H1 (cell line): Measurements from ENCODE around the gene DEPP1. TPM values are rescaled to one million over a fixed set of nuclear protein-coding genes. Genes with fewer than 3 reads are reported as not detected.

Experiments used
- CTCF ChIA-PET: fragments of 300-600 bp; sonication (Branson Sonifier 250); formaldehyde crosslinking; loops from one replicate; lab custom pipeline; 2021; ENCODE audit not compliant: partially characterized antibody; lab: Charles Lee
- POLR2A ChIA-PET: fragments of 300-600 bp; sonication (Branson Sonifier 250); formaldehyde crosslinking; loops from one replicate; lab custom pipeline; 2021; ENCODE audit warnings: inconsistent platforms; ENCODE audit not compliant: partially characterized antibody; lab: Charles Lee
- DNase-seq, 2 experiments: peaks; one replicate each; pipeline versions ENCODE4 v3.0.0 to v3.0.0-alpha.2; 2010 to 2022; ENCODE audit warnings: low spot score in 2 of 2, low read depth in 1 of 2, mixed read lengths in 1 of 2
- FAIRE-seq: peaks from 2 replicates; lab custom pipeline; 2011; peaks lifted over from hg19 to GRCh38; lab: Jason Lieb, UNC
- H2AFZ ChIP-seq: 2 replicates; pipeline ENCODE4 v1.8.1; 2012; ENCODE audit warnings: low read length, inconsistent platforms
- H2AK5ac ChIP-seq: 2 replicates; pipeline ENCODE4 v1.6.1; 2013; ENCODE audit warnings: low read depth, low read length
- H2BK120ac ChIP-seq: replicated peaks from 2 replicates; pipeline ENCODE3; 2013; ENCODE audit warnings: low read depth, low read length, inconsistent platforms
- H2BK12ac ChIP-seq: 2 replicates; pipeline ENCODE4 v1.6.1; 2013; ENCODE audit warnings: low read depth, low read length
- H2BK15ac ChIP-seq: 2 replicates; pipeline ENCODE4 v1.6.1; 2013; ENCODE audit warnings: low read length
- H2BK20ac ChIP-seq: 2 replicates; pipeline ENCODE4 v1.6.1; 2013; ENCODE audit warnings: low read length
- H2BK5ac ChIP-seq: 2 replicates; pipeline ENCODE4 v1.6.1; 2013; ENCODE audit warnings: low read depth, low read length
- H3K14ac ChIP-seq: 2 replicates; pipeline ENCODE4 v1.6.1; 2013; ENCODE audit warnings: inconsistent platforms; ENCODE audit not compliant: insufficient read length
- H3K18ac ChIP-seq: 2 replicates; pipeline ENCODE4 v1.6.1; 2013; ENCODE audit warnings: low read length; ENCODE audit errors: extremely low read depth
- H3K23ac ChIP-seq: 2 replicates; pipeline ENCODE4 v1.6.1; 2013; ENCODE audit warnings: inconsistent platforms; ENCODE audit not compliant: insufficient read length
- H3K23me2 ChIP-seq: 2 replicates; pipeline ENCODE4 v1.6.1; 2013; ENCODE audit warnings: low read depth, low read length
- H3K27ac ChIP-seq: 2 replicates; pipeline ENCODE4 v1.6.1; 2011; ENCODE audit warnings: low read depth, low read length, inconsistent platforms
- H3K27me3 ChIP-seq, 4 experiments: replicated peaks in 1 of 4; 1 replicate in 1 of 4; 2 replicates in 3 of 4; pipeline versions ENCODE4 v1.6.1 to v1.8.1; 2011 to 2013; ENCODE audit warnings: low read length in 3 of 4, mild to moderate bottlenecking in 3 of 4, inconsistent platforms in 2 of 4, mixed read lengths in 2 of 4, moderate library complexity in 1 of 4; ENCODE audit not compliant: control insufficient read depth in 3 of 4, insufficient read depth in 3 of 4; ENCODE audit errors: extremely low read depth in 1 of 4
- H3K36me3 ChIP-seq, 4 experiments: 2 replicates each; pipeline versions ENCODE4 v1.6.1 to v1.8.1; 2011 to 2013; ENCODE audit warnings: mild to moderate bottlenecking in 4 of 4, low read length in 3 of 4, moderate library complexity in 2 of 4, control low read depth in 1 of 4, inconsistent platforms in 1 of 4; ENCODE audit not compliant: insufficient read depth in 4 of 4, control insufficient read depth in 2 of 4
- H3K4ac ChIP-seq: replicated peaks from 2 replicates; pipeline ENCODE3; 2013; ENCODE audit warnings: low read length, low read depth, mixed read lengths, inconsistent platforms; ENCODE audit not compliant: insufficient read length
- H3K4me1 ChIP-seq, 4 experiments: replicated peaks in 1 of 4; 1 replicate in 1 of 4; 2 replicates in 3 of 4; pipeline versions ENCODE4 v1.6.1 to v1.8.1; 2011 to 2013; ENCODE audit warnings: low read length in 3 of 4, inconsistent platforms in 2 of 4, mixed read lengths in 1 of 4; ENCODE audit not compliant: insufficient read depth in 4 of 4, control insufficient read depth in 3 of 4
- H3K4me2 ChIP-seq, 2 experiments: 2 replicates each; pipeline versions ENCODE4 v1.6.1 to v1.8.1; 2011 to 2013; ENCODE audit warnings: low read depth in 2 of 2, low read length in 2 of 2, control low read depth in 1 of 2, inconsistent platforms in 1 of 2, mild to moderate bottlenecking in 1 of 2; ENCODE audit not compliant: insufficient read depth in 1 of 2
- H3K4me3 ChIP-seq, 4 experiments: fragments of 200-600, 300-600 bp in 1 of 4; sonication (generic), shearing (Covaris generic), sonication (Bioruptor Twin) in 1 of 4; 2 replicates each; pipeline versions ENCODE4 v1.5.1 to v1.8.1; 2011 to 2016; ENCODE audit warnings: low read length in 4 of 4, low read depth in 3 of 4, control low read depth in 2 of 4, inconsistent platforms in 2 of 4, mild to moderate bottlenecking in 2 of 4, mixed read lengths in 1 of 4, moderate library complexity in 1 of 4; ENCODE audit not compliant: insufficient read depth in 2 of 4; ENCODE audit errors: extremely low read depth in 1 of 4
- H3K56ac ChIP-seq: replicated peaks from 2 replicates; pipeline ENCODE3; 2013; ENCODE audit warnings: low read depth, mild to moderate bottlenecking, mixed read lengths, low read length, inconsistent platforms; ENCODE audit not compliant: insufficient read length
- H3K79me1 ChIP-seq: 2 replicates; pipeline ENCODE4 v1.6.1; 2013; ENCODE audit warnings: low read depth, low read length, control low read depth
- H3K79me2 ChIP-seq, 2 experiments: 2 replicates each; pipeline versions ENCODE4 v1.6.1 to v1.8.1; 2012 to 2013; ENCODE audit warnings: low read length in 2 of 2, mild to moderate bottlenecking in 2 of 2, inconsistent platforms in 1 of 2; ENCODE audit not compliant: insufficient read depth in 2 of 2, control insufficient read depth in 1 of 2
- H3K9ac ChIP-seq, 4 experiments: replicated peaks in 1 of 4; 1 replicate in 1 of 4; 2 replicates in 3 of 4; pipeline versions ENCODE4 v1.6.1 to v1.8.1; 2011 to 2013; ENCODE audit warnings: low read depth in 3 of 4, low read length in 3 of 4, control low read depth in 2 of 4, mild to moderate bottlenecking in 2 of 4, moderate library complexity in 2 of 4, inconsistent platforms in 1 of 4; ENCODE audit errors: extremely low read depth in 1 of 4
- H3K9me3 ChIP-seq, 2 experiments: 2 replicates each; pipeline versions ENCODE4 v1.6.1 to v1.8.1; 2012 to 2013; ENCODE audit warnings: mild to moderate bottlenecking in 2 of 2, moderate library complexity in 2 of 2, control low read depth in 1 of 2, inconsistent platforms in 1 of 2, low read depth in 1 of 2, low read length in 1 of 2, mixed read lengths in 1 of 2; ENCODE audit not compliant: insufficient read depth in 2 of 2
- H4K20me1 ChIP-seq, 2 experiments: replicated peaks in 1 of 2; 2 replicates each; pipeline versions ENCODE3 to v1.8.1; 2011 to 2013; ENCODE audit warnings: inconsistent platforms in 2 of 2, low read length in 2 of 2, mild to moderate bottlenecking in 1 of 2; ENCODE audit not compliant: insufficient read depth in 2 of 2, control insufficient read depth in 1 of 2
- H4K5ac ChIP-seq: 2 replicates; pipeline ENCODE4 v1.6.1; 2013; ENCODE audit warnings: low read length, low read depth, mixed read lengths, inconsistent platforms; ENCODE audit not compliant: insufficient read length
- H4K8ac ChIP-seq: 2 replicates; pipeline ENCODE4 v1.8.0; 2013; ENCODE audit warnings: mild to moderate bottlenecking, moderate library complexity, low read length, inconsistent platforms; ENCODE audit not compliant: insufficient read depth; ENCODE audit errors: extremely low read depth
- H4K91ac ChIP-seq: replicated peaks from 2 replicates; pipeline ENCODE3; 2013; ENCODE audit warnings: low read length, mixed read lengths, inconsistent platforms; ENCODE audit not compliant: insufficient read length
- EGR1 ChIP-seq: IDR thresholded peaks from 2 replicates; pipeline ENCODE4 v1.6.1; 2011; ENCODE audit warnings: low read depth, low read length, borderline replicate concordance
- EP300 ChIP-seq, 2 experiments: IDR thresholded peaks; 1 replicate in 1 of 2; 2 replicates in 1 of 2; pipeline ENCODE4 v1.6.1; 2011 to 2012; ENCODE audit warnings: low read depth in 2 of 2, low read length in 2 of 2, mild to moderate bottlenecking in 2 of 2, borderline replicate concordance in 1 of 2, inconsistent platforms in 1 of 2, moderate library complexity in 1 of 2
- JUND ChIP-seq: IDR thresholded peaks from 2 replicates; pipeline ENCODE4 v1.6.1; 2011; ENCODE audit warnings: mild to moderate bottlenecking, improper control_type of control experiment, low read length
- MAFK ChIP-seq: IDR thresholded peaks from 2 replicates; pipeline ENCODE4 v1.6.1; 2012; ENCODE audit warnings: low read depth, mild to moderate bottlenecking, improper control_type of control experiment, low read length
- RBBP5 ChIP-seq: IDR thresholded peaks from 2 replicates; pipeline ENCODE4 v1.7.1; 2012; ENCODE audit warnings: low read depth, mild to moderate bottlenecking, inconsistent platforms, low read length, moderate library complexity, borderline replicate concordance
- RNF2 ChIP-seq: fragments of 200-900, 300-1000 bp; sonication (generic); IDR thresholded peaks from 2 replicates; pipeline ENCODE4 v1.7.1; 2016; ENCODE audit warnings: borderline replicate concordance, low read depth, mild to moderate bottlenecking, antibody characterized with exemption, low read length; ENCODE audit not compliant: poor library complexity, severe bottlenecking; ENCODE audit errors: missing control alignments
- SAP30 ChIP-seq: fragments of 300-600 bp; sonication (generic); IDR thresholded peaks from 2 replicates; pipeline ENCODE4 v1.7.1; 2012; ENCODE audit warnings: low read length, moderate library complexity, mild to moderate bottlenecking, inconsistent platforms; ENCODE audit not compliant: insufficient read depth, insufficient replicate concordance
- SP4 ChIP-seq: IDR thresholded peaks from 2 replicates; pipeline ENCODE4 v1.6.1; 2012; ENCODE audit warnings: low read length, inconsistent platforms
- TAF7 ChIP-seq: optimal IDR thresholded peaks from 2 replicates; pipeline ENCODE3; 2011; ENCODE audit warnings: low read depth, mild to moderate bottlenecking, inconsistent platforms, low read length, moderate library complexity, borderline replicate concordance
- ZNF274 ChIP-seq: IDR thresholded peaks from 2 replicates; pipeline ENCODE4 v1.7.0; 2012; ENCODE audit warnings: low read length, borderline replicate concordance; ENCODE audit errors: extremely low read depth
- WGBS, 2 experiments: shearing (Covaris generic) in 1 of 2; methylation state at CpG; one replicate each; pipeline versions ENCODE4 v1.1.6 to v1.1.7; 2013 to 2015; ENCODE audit warnings: low lambda C conversion rate in 2 of 2, mixed read lengths in 2 of 2, inconsistent platforms in 1 of 2, low coverage in 1 of 2, missing lambda C conversion rate in 1 of 2; ENCODE audit not compliant: insufficient replicate concordance in 2 of 2, insufficient coverage in 1 of 2, insufficient read length in 1 of 2; ENCODE audit errors: extremely low coverage in 1 of 2, missing lambda C conversion rate in 1 of 2; 5-methylcytosine and 5-hydroxymethylcytosine counted together
- polyA plus RNA-seq, 7 experiments: library from polyadenylated mRNA; depleted of rRNA in 3 of 7; stranded (reverse) in 5 of 7; unstranded in 2 of 7; fragments of >200 nt in 5 of 7; fragments of 200-250 nt in 2 of 7; gene quantifications; 1 replicate in 5 of 7; 2 replicates in 1 of 7; 4 replicates in 1 of 7; pipeline versions ENCODE4 v1.2.1 to v1.2.3, GENCODE V29; 2011 to 2013; ENCODE audit warnings: missing spikeins in 2 of 7, mixed read lengths in 2 of 7
- total RNA-seq: library from RNA; stranded (reverse); fragmentation: NEBNext Ultra II Directional; extraction: Animal tissue kit (Norgen Biotek cat#: 25700); gene quantifications from 2 replicates; pipeline ENCODE4 v1.2.1, GENCODE V29; 2021

Gene DEPP1
- total and polyA plus RNA-seq, 2 of the 8 experiments (the other 6 are each of a cell fraction or from before 2014, with no cell fraction given), result 0.67 to 4.5 TPM

- Histone ChIP-seq H3K9me3 (peaks cover 0 to 10% of the 10 kb centered on the region in 2 experiments; a peak in 2 of 4 replicates), H3K23ac (no peak overlapping the region), H2BK20ac (no peak overlapping the region), H2BK5ac (no peak overlapping the region), H4K8ac (no peak overlapping the region), H3K23me2 (no peaks in the 10 kb centered on the region), H2BK15ac (no peak overlapping the region), H2AFZ (no peak overlapping the region), H3K4me2 (no peak overlapping the region), H3K79me2 (no peaks in the 10 kb centered on the region), H3K56ac (no peak overlapping the region), H3K36me3 (no peaks in the 10 kb centered on the region), H3K79me1 (no peaks in the 10 kb centered on the region; the same call in 1 of the 2 replicates), H3K9ac (no peak overlapping the region), H4K5ac (no peak overlapping the region), H2BK12ac (no peak overlapping the region), H2AK5ac (no peak overlapping the region), H4K91ac (no peak overlapping the region), H3K4ac (no peak overlapping the region), H3K27ac (no peak overlapping the region), H3K18ac (no peak overlapping the region), H4K20me1 (no peaks in the 10 kb centered on the region), H2BK120ac (no peak overlapping the region), H3K4me3 (no peak overlapping the region), H3K14ac (no peak overlapping the region), H3K4me1 (peaks cover 0 to 1% (median 0%) of the 10 kb centered on the region in 4 experiments; a peak in 1 of 7 replicates), H3K27me3 (no peaks in the 10 kb centered on the region; a peak in 1 of 7 replicates)
- WGBS, 2 experiments, result 88% methylated on average over 6 of the region's 6 CpGs; no CpG with 5 or more reads in 1 of the 2 experiments
- ChIA-PET POLR2A (interaction anchor here (0.7 to 1.3 kb wide), 3 partner anchors 8 to 26 kb away, joined by 3 to 6 read pairs (median 3); no protein-coding TSS in a partner anchor), CTCF (interaction anchor here (0.7 to 13.4 kb wide), 7 partner anchors 8 to 85 kb away, joined by 3 to 143 read pairs (median 5); partner anchors contain the start of gene RASSF4)
- no peak for TF ChIP-seq SAP30
- TF ChIP-seq ZNF274, result no peak
- TF ChIP-seq SP4, result no peak
- no peak for TF ChIP-seq JUND
- TF ChIP-seq TAF7, result no peak
- no peak for TF ChIP-seq RNF2
- no peak for TF ChIP-seq MAFK
- no peak for TF ChIP-seq RBBP5
- TF ChIP-seq EP300 (IDR thresholded peaks at IDR 0.05; ENCODE audit: borderline replicate concordance in 1 of 2, low read depth in 2 of 2, low read length in 2 of 2), result no peak
- no peak for TF ChIP-seq EGR1
- DNase-seq (peak in 1 of 2 experiments; percentile 28), FAIRE-seq (no peak)
Observed at GRCh38 chr10:44947371-44948152, 31.0 kb downstream of the DEPP1 start.
